Dermis blood vessel endothelial cell (primary cell): Measurements from ENCODE around the gene FALEC. TPM values are rescaled to one million over a fixed set of nuclear protein-coding genes. Genes with fewer than 3 reads are reported as not detected.

Experiments used
- DNase-seq: peaks from one replicate; pipeline ENCODE4 v3.0.0; 2010
- total RNA-seq: library from RNA; depleted of rRNA; stranded (reverse); fragments of >200 nt; gene quantifications from 2 replicates; pipeline ENCODE4 v1.2.3, GENCODE V29; 2014

The FALEC gene
- total RNA-seq, 1 donor from 2014 or later, result not detected

DNA sequence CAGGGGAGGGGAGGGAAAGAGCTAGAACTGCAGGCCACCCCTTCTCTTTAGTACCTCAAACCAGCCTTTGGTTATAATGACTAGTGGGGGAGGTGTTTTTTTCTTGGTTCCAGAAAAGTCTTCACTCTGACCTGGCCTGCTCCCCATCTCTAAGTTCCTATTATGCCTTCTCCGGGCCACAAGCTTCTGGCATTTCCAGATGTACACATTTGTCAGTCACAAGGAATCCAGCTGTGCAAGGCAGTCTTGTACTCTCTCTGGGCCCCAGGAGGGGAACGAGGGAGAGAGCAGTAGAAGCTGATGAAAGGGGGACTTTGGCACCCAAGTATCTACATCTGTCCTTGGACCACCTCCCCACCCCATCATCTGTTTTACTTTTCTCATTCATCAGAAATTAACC lies 2.7 kb upstream of the FALEC start:
- no peak for DNase-seq

GRCh38 chr1:150513351-150513791 lies 2.2 kb upstream of the FALEC start:
- DNase-seq, result no peak

GRCh38 chr1:150514260-150514659 lies 1.3 kb upstream of the FALEC start:
- DNase-seq, result no peak

DNA sequence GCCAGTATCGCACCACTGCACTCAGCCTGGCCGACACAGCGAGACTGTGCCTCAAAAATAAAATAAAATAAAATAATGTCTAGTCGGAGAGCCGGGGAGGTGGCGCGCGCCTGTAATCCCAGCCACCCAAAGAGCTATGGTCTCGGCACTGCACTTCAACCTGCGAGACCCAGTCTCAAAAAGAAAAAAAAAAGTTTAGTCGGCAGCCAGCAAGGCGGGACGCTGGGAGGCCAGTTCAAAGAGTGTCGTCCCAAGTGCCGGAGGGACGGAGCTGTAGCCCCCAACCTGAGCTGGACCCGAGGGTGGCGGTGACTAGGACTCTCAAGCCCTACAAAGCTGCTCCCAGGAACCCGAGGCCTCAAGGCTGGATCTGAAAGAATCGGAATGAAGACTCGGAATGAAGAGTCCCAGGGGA lies 632 bp upstream of the FALEC start:
- no peak for DNase-seq

- peak; percentile 13 for DNase-seq
Observed at GRCh38 chr1:150516050-150516591, 569 bp downstream of the FALEC start.

DNA sequence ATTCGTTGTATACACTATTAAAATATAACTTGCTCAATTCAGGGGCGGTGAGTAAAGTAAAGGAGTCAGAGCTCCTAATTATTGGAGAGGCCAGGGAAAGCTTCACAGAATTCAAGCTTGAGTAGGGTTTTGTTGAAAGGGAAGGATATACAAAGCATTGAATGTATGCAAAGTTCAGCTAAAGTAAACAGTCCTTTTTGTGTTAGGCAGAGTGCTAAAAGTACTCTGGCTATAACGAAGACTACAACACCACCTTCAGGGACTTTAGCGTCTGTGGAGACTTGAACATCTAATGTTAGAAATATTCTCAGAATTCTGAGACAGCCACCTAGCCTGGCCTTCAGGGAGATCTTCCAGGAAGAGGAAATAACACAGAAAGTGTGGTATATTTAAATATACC lies 1.1 kb downstream of the FALEC start:
- peak; percentile 25 for DNase-seq

GRCh38 chr1:150521196-150521968 lies 5.8 kb downstream of the FALEC start:
- no peak for DNase-seq

GRCh38 chr1:150525348-150525747 lies 9.8 kb downstream of the FALEC start:
- DNase-seq, result no peak

DNA sequence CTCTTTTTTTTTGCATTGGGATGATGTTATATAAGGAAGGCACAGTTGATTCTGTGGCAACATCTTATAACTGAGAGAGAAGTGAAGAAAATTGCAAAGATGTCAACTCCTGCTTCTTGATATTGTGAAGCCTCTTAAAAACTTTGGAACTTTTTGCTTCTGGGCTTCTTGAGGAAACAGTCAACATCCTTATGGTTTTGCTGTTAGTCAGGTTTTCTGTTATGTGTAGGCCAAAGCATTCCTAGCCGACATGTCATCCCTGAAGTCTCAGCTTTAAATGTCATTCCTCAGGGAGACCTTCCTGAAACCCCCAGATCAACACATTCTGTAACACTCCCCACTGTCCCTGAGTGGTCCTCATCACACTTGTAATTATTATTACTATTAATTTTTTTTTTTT lies 12.6 kb downstream of the FALEC start:
- DNase-seq, result no peak

GRCh38 chr1:150529017-150529416 lies 13.5 kb downstream of the FALEC start:
- DNase-seq, result no peak

DNA sequence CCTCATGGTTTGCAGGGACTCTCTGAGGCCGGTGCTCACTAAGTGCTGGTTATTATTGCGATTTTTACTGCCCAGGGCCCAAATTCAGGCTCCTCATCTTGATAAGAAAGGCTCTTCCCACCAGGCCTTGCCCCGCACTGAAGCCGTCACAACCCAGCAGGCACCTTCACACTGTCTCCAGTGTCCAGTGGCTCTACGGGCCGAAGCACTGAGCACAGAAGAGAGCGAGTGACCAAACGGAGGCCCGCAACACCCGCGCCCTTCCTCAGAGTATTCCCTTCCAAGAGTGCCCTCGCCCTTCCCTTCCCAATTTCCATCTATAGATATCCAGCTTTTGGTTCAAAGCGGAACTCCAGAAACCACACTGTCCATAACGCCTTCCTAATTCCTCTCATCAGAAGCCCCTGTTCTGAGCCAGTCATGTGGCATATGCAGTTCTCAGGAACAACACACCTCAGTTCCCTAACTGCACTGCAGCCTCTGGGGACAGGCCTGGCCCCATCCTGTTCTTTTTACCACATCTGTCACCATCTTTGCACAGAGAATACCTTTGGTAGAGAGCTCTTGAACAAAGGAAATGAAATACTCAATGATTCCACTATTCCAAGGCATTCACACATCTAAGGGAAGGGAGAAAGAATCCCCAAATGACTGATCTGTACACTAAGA lies 15.1 kb downstream of the FALEC start:
- DNase-seq, result no peak

DNA sequence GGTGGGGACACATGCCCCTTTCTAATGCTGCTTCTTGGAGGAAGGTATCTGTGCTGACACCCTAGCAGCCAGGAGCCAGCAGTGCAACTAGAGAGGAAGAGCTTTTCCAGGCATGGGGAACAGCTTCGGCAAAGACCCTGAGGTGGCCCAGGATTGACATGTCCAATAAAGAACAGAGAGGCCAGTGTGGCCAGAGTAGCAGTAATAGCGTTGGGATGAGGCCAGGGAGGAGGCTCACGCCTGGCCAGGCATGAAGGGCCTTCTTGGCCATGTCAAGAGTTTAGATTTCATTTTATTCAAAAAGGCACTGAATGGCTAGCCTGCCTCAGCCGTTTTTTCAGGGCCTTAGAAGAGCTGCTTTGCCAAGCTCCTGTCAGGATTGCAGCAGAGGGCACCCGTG lies 17.3 kb downstream of the FALEC start:
- DNase-seq, result no peak

- no peak for DNase-seq
Observed at GRCh38 chr1:150534002-150534401, 18.4 kb downstream of the FALEC start.

- DNase-seq, result no peak
Observed at GRCh38 chr1:150535511-150536287, 20.1 kb downstream of the FALEC start.

DNA sequence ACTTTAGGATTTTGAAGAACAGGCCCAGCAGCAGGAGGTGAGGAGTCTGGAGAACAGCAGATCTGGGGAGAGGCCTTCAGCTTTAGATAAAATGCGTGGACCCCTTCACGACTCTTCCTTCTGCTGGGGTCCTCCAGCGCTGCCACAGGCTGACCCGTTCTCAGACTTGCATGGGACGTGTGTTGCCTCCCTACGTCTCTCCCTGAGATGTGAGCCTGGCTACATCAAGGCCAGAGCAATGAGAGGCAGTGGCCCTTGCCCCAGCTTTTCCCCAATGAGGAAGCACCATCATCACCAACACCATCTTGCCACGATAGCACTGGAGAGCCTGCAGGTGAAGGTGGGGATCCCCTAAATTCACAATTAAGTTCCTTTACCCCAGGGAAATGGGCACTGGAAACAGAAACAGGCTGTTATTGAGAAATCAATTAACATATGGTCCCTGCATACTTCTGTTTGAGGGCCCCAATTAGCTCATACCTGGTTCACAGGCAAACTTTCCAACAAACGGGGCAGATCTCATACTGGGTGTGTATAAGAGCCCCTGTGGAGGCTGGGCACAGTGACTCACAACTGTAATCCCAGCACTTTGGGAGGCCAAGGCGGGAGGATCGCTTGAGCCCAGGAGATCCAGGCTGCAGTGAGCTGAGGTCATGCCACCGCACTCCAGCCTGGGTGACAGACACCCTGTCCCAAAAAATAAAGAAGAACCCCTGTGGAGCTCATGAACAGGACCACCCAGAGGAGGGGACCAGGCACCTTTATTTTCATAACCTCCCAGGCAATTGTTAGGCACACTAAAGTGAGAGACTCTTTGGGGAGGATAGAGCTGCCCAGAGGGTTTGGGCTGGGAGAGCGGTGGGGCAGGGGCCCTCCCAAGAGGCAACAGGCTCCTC lies 21.5 kb downstream of the FALEC start:
- no peak for DNase-seq

- no peak for DNase-seq
Observed at GRCh38 chr1:150537732-150538684, 22.5 kb downstream of the FALEC start.

DNA sequence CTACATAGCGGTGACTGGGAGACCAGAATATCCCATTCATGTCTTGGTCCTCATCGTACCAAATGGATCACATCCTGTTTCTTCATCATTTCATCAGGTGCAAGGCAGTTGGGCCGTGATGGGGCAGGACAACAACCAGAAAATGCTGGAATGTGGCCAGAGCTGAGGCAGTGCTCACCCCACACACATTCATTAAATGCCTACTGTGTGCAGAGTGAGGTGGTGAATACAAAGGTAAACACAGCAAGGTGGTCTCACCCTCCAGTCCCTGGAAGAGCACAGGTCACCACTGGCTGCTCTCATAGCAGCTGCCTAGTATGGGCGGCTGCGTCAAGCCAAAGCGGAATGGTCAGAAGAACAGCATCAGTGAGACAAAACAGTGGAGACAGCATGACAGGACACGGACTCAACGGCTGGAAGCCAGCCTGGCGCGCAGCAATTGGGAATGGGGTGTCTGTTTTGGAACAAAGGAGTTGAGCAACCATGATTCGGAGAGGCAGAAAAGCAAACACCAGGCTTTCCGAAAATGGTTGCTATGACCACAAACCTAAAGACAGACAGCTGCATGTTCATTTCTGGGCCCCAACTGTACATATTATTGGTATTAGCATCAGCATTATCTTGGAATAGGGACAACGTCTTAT lies 28.1 kb downstream of the FALEC start:
- no peak for DNase-seq

- DNase-seq, result no peak
Observed at GRCh38 chr1:150544204-150544603, 28.7 kb downstream of the FALEC start.

DNA sequence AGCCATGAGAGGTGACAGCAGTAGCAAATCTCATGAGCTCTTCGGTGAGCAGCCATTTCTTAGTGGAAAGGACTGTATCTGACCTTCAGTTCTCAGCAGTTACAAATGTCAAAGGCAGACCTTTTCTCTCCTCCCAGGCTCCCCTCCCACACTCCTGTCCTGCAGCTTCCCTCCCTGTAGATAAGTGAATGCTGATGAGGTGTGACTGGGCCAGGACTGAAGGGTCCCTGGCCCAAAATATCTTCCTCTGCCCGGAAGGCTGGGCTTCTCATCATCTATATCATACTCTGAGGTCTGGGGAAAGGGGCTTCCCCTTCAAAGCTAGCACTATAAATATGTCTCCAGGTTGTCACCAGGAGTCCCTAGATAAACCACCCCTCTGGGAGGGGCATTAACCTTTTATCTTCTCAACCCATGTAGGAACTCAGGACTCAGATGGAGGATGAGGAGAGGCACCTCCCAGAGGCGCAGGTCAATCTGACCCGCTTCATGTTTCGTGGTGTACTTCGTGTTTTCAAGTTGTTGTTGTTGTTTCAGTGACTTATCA lies 30.0 kb downstream of the FALEC start:
- no peak for DNase-seq

DNA sequence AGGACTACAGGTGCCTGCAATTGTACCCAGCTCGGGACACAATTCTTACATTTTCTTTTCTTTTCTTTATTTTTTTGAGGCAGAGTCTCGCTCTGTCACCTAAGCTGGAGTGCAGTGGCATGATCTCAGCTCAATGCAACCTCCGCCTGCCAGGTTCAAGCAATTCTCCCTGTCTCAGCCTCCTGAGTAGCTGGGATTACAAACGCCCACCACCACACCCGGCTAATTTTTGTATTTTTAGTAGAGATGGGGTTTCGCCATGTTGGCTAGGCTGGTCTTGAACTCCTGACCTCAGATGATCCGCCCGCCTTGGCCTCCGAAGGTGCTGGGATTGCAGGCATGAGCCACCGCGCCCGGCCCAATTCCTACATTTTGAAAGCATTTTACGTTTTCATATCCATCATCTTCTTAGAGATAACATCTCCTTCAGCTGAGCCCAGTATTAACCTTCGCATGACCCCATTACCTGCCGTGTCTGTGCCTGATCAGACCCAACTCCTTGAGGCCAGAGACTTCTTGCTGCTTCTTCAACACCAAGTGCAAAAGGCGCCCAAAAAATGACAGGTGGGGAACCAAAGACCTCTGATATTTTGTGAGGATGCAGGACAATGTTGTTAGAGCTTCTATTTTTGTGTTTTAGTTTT lies 30.9 kb downstream of the FALEC start:
- no peak for DNase-seq
